HuH-7.5 (cell line): ENCODE results near the gene CHD3.

Source experiments
- DNase-seq: peaks from one replicate; pipeline ENCODE4 v3.0.0; 2011; ENCODE audit warnings: low spot score

The CHD3 gene

GRCh38 chr17:7894226-7894625 is 5.6 kb downstream of the CHD3 start:
- no peak for DNase-seq

GRCh38 chr17:7894866-7895265 is 6.3 kb downstream of the CHD3 start:
- DNase-seq = no peak

GRCh38 chr17:7897090-7897489 is 8.5 kb downstream of the CHD3 start:
- no peak for DNase-seq

- peak; percentile 35 for DNase-seq
These were observed 9.2 kb downstream of the CHD3 start for GRCh38 chr17:7897773-7898172.

- DNase-seq = no peak
These were observed 14.8 kb downstream of the CHD3 start for GRCh38 chr17:7903154-7904103.

GRCh38 chr17:7909089-7909488 is 20.5 kb downstream of the CHD3 start:
- DNase-seq = no peak

GRCh38 chr17:7910281-7910680 is 21.7 kb downstream of the CHD3 start:
- no peak for DNase-seq

- no peak for DNase-seq
These were observed 22.1 kb downstream of the CHD3 start for GRCh38 chr17:7910711-7911110.

GRCh38 chr17:7911116-7911515 is 22.5 kb downstream of the CHD3 start:
- no peak for DNase-seq

GRCh38 chr17:7912927-7913524 is 24.4 kb downstream of the CHD3 start:
- DNase-seq = peak; percentile 62

GRCh38 chr17:7915179-7915610 is 26.6 kb downstream of the CHD3 start:
- no peak for DNase-seq

GRCh38 chr17:7915611-7916384 is 27.2 kb downstream of the CHD3 start, which contains the start of gene RNF227:
Gene RNF227 (minus strand): TSS chr17:7916289. CDS start chr17:7916195, 94 bp downstream.
- peak; percentile 56 for DNase-seq

- no peak for DNase-seq
These were observed 27.7 kb downstream of the CHD3 start for GRCh38 chr17:7916385-7916682.

- no peak for DNase-seq
These were observed 28.2 kb downstream of the CHD3 start for GRCh38 chr17:7916808-7917207.

- no peak for DNase-seq
These were observed 33.8 kb downstream of the CHD3 start for GRCh38 chr17:7922269-7922844.

GRCh38 chr17:7922845-7923628 is 34.4 kb downstream of the CHD3 start:
- no peak for DNase-seq

GRCh38 chr17:7927596-7927995 is 39.0 kb downstream of the CHD3 start:
- DNase-seq = no peak

GRCh38 chr17:7929158-7930023 is 40.8 kb downstream of the CHD3 start, which contains the start of gene KCNAB3:
Gene KCNAB3 (minus strand): TSS chr17:7929856. CDS start chr17:7929435, 421 bp downstream.
- no peak for DNase-seq

GRCh38 chr17:7930841-7931631 is 42.4 kb downstream of the CHD3 start:
- DNase-seq = no peak
